ENCODE data around the gene OGFOD2.
"Not testable (repeated sequence)": the region's sequence is repeated elsewhere in the genome, so short reads cannot be mapped to it uniquely, and the experiment has no call there.

Gene OGFOD2

DNA sequence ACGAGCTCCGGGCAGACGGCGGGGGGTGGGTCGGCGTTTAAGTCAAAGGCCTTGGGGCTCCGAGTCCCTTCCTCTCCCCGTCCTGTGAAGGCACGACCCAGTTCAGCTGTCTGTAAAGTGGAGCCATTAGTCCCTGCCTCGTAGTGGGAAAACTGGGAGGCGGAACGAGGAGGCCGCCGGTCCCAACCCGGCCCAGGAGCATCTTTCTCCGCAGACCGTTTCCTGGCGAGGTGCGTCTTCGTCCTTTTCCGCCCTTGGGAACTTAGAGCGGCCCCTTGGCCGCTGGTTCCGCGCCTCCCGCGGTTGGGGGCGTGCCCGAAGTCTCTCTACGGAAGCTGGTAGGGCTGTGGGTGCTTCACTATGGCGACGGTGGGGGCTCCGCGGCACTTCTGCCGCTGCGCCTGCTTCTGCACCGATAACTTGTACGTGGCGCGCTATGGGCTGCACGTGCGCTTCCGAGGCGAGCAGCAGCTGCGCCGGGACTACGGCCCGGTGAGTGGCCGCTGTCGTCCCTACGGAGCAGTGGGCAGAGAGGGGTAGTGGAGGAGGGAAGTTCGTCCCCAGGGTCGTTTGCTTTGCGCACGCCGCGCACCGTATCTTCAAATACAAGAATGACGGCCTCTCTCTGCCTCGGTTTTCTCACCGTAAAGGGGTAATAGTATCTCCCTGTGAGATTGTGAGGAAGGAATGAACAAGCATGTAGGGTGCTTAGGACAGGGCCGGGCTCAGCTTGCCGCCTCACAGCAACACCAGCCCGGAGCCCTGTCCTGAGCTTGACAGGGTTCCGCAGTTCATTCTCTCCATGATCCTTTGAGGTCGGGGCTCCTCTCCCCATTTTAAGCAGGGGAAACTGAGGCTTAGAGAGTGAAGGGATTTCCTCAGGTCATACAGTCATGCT lies at the start of gene OGFOD2:
OGFOD2 (plus strand) TSS at position 353 of the 898 bp plus-strand sequence; CDS start at position 361, 8 bp downstream.
- DNase-seq (ENCODE audit: low spot score) = peak; percentile 97

DNA sequence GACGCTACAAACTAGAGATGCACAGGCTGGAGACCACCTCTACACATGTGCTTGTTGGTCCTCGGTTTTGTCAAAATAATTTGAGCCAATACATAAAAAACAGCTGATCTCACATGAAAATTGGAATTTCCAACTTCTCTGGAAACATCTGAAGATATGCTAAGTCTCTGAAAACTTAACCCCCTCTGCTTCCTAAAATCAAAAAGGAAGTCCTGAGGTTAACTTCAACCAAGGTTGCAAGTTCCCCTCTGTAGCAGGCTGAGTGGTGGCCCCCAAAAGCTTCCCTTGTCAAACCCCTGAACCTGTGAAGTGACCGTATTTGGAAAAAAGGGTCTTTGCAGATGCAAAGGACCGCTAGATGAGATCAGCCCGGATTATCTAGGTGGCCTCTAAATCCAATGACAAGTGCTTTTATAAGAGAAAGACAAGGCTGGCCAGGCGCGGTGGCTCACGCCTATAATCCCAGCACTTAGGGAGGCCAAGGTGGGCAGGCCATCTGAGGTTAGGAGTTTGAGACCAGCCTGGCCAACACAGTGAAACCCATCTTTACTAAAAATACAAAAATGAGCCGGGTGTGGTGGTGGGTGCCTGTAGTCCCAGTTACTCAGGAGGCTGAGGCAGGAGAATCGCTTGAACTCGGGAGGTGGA lies 47.2 kb upstream of the OGFOD2 start:
- DNase-seq (ENCODE audit: low spot score) = no peak

DNA sequence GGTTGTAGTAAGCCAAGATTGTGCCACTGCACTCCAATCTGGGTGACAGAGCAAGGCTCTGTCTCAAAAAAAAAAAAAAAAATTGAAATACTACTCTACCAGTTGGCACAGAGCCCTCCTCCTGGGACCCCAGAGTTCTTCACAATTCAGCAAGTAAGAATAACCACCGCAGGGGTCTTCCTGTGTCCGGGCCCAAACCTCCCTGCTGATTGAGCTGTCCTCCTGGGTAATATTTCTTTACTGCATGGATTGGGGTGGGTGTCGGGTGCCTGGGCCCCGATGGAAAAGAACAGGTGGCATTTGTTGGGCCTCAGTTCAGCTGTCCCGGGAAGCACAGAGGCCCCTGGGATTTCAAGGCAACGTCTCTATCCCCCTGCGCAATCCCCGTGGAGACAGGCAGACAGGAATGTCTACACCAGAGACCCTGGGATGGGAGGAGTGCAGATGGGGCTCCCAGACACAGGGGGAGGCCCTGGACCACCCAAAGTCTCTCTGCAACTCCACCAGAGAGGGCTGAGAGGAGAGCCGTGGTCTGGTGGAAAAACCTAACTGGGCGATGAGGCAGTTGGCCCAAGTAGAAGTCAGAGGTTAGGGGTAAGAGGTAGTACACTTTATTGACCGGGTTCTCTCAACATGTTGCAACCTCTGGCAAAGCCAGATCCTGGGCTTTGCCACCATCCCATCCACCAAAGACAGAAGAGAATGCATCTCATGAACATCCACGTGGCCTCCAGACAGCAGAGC lies 46.5 kb upstream of the OGFOD2 start:
- no peak for DNase-seq (ENCODE audit: low spot score)

DNA sequence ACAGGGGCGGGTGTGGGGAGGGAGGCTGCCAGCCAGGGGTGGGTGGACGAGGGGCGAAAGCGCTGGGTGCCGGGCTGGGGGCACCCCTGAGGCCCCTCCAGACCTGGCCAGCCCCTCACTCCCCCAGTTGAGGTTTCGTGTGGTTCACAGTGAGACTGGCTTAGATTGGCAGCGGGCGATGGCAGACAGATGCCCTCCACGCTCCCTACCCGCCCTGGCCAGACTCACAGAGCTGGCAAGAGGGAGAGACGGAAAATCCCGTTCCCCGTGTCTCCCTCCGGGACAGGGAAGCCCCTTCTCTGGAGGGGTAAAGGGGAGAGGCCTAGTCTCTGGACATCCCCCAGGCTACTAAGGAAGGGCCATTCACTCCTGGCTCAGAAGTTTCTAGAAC lies 45.9 kb upstream of the OGFOD2 start:
- no peak for DNase-seq (ENCODE audit: low spot score)

DNA sequence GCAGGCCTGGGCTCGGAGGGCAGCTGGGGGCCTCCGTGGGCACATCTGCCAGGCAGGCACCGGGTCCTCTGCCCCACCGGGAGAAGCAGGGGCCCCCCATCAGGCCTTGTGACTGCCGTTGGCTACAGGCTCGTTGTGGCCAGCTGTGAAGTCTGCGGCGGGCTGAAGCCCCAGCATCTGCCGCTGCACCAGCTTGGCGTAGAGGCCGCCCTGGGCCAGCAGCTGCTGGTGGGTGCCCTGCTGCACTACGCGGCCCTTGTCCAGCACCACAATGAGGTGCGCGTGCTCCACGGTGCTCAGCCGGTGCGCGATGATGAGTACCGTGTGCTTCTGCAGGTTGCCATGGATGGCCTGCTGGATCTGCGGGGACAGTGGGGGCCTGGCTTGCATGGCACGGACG lies 45.2 kb upstream of the OGFOD2 start:
- no peak for DNase-seq (ENCODE audit: low spot score)

DNA sequence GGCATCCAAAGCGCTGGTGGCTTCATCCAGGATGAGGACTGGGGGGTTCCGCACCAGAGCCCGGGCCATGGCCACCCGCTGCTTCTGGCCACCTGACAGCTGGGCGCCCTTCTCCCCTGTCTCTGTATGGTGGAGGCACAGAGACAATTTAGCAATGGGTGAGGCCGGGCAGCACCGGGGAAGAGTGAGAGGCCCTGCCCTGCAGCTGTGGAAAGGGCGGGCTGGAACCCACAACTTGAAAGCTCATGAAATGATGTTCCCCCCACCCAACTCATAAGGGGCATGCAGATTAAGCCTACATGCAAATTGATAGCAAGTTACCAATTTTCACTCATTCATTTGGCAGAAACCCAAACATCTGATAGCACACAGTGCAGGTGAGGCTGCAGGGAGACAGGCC lies 42.8 kb upstream of the OGFOD2 start:
- DNase-seq (ENCODE audit: low spot score) = no peak

DNA sequence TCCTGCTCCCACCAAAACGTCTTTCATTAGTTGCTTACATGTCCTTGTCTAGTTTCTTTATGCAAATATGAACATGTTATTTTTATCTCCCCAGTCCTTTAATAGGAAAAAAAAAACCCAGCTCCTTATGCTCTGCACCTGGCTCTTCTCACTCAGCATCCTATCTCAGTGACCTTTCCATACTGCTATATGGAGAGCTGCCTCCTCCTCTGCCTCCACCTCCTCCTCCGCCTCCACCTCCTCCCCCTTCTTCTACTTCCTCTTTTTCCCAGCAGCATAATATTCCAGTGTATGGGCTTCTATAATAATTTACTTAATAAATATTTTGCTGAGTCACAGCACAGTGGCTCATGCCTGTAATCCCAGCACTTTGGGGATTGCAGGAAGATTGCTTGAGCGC lies 40.3 kb upstream of the OGFOD2 start:
- DNase-seq (ENCODE audit: low spot score) = no peak

DNA sequence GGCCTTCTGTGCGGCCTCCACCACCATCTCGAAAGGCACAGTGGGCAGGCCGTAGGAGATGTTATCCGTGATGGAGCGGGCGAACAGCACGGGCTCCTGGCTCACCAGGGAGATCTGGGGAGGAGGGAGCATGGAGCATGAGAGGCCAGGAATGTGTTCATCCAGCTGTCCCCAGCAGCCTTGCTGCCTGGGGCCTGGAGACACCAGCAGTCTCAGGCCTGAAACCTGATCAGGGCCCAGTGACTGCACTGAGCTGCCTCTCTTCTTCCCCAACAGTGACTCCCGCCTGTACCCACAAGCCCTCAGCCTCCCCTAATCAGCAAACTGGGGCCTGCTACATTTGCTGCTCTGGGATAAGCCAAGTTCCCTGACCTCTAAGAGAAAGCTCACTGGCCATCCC lies 39.7 kb upstream of the OGFOD2 start:
- DNase-seq (ENCODE audit: low spot score) = no peak

DNA sequence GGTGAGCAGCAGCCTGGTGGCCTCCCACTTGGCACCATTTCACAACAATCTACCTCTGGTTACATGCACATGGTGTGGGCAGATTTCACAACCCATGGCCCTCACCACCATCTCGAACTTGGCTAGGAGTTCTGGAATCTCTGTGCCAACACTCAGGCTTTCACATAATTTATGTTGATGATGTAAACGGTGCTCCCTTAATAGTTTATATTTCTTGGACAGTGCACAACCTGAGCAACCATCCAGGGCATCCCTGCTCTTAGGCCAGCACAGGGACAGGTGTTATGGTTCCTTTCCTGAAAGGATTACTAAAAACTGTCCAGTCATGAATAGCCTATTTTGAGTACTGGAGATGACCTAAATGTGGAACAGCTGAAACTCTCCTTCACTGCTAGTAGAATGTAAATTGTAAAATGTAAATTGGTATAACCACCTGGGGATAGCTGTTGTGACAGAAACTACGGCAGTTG lies 37.4 kb upstream of the OGFOD2 start:
- no peak for DNase-seq (ENCODE audit: low spot score)

DNA sequence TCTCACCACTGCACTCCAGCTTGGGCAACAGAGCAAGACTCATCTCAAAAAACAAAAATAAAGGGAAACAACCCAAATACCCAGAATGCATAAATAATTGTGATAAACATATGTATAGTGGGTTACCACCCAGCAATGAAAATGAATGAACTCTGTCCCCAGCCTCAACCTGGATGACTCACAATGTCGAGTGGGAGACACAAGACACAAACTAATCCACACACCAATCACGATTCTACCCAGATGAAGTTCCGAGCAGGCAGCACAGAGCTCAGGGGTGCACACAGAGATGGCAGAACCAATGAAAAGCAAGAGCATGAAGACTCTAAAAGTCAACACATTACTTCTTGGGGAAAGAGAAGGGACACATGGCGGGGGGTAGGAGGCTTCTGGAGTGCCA lies 35.9 kb upstream of the OGFOD2 start:
- DNase-seq (ENCODE audit: low spot score) = no peak

DNA sequence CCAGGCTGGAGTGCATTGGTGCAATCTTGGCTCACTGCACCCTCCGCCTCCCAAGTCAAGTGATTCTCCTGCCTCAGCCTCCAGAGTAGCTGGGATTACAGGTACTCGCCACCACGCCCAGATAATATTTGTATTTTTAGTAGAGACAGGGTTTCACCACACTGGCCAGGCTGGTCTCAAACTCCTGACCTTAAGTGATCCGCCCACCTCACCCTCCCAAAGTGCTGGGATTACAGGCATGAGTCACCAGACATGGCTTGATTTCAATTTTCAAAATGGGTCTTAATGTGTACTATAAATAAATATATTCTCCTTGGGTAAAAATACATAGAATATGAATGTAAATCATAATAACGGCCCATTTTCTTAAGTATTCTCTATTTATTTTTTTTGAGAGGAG lies 33.7 kb upstream of the OGFOD2 start:
- DNase-seq (ENCODE audit: low spot score) = not testable (repeated sequence)

DNA sequence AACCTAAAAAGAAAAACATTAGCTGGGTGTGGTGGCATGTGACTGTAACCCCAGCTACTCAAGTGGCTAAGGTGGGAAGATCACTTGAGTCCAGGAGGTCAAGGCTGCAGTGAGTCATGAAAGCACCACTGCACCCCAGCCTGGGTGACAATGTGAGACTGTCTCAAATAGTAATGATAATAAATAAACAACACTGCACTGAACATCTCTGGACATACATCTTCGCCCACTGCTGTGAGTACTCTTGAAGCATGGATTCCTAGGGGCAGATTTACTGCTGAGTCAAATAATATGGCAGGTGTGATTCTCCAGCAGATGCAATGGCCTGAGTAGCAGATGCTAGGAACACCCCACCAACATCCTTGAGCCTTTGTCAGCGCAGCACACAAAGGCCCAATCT lies 32.4 kb upstream of the OGFOD2 start:
- DNase-seq (ENCODE audit: low spot score) = peak; percentile 54

DNA sequence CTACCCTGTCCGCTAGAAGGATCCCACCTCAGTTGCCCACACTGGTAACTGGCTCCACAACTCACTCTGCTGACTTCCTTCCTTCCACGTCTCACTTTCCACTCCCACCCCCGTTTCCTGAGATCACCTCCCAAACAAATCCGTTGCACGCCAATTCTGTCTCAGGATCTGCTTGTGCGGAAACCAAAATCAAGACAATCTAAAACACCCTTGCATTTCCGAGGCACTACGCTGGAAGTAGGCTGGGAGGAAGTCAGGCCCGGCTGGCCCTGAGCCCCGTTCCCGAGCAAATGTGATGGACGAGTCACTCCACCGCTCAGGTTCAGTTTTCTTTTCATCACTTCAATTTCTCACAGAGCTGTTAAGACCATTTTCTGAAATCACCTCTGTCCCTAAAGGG lies 31.8 kb upstream of the OGFOD2 start:
- DNase-seq (ENCODE audit: low spot score) = no peak

DNA sequence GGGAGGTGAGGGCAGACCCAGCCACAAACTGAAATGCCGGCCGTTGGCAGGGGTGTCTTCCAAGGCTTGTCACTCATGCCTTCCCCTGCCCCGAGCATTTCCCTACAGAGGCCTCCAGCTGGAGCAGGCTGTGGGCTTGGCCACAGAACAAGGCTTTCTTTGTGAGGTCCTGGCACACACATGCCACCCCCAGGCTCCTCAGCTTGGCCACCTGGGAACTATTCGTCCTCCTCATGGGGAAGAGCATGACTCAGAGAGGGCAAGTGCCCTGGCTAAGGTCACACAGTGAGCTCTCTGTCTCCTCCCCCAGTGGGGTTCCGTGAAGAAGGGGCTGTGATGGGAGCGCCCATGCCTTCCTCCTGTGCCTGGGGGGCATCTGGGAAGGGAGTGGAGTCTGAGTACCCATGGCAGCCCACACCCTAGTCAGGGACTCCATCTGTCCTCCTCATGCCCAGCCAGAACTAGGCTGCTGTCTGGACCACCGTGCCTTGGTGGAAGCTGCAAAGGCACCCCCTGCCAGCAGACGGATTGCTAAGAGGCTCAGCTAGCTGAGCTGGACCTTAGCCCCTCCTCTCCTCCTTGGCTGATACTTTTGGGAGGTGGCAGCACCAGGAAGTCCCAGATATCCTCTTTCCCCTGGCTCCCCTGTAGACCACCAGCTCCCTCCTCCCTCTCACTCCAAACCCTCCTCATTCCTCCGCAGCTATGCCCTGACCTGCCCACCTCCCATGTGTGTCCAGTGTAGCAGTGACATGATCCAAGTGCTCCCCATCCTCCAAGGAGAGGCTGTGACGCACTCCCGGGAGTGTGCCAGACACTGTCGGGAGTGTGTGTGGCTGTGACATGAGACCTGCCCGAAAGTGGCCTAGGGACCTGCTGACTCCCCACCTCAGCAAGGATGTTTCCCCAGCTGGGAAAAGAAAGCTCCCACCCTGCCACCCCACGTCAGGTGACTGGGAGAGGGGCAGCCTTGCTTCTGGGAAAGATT lies 30.1 kb upstream of the OGFOD2 start:
- peak; percentile 53 for DNase-seq (ENCODE audit: low spot score)

DNA sequence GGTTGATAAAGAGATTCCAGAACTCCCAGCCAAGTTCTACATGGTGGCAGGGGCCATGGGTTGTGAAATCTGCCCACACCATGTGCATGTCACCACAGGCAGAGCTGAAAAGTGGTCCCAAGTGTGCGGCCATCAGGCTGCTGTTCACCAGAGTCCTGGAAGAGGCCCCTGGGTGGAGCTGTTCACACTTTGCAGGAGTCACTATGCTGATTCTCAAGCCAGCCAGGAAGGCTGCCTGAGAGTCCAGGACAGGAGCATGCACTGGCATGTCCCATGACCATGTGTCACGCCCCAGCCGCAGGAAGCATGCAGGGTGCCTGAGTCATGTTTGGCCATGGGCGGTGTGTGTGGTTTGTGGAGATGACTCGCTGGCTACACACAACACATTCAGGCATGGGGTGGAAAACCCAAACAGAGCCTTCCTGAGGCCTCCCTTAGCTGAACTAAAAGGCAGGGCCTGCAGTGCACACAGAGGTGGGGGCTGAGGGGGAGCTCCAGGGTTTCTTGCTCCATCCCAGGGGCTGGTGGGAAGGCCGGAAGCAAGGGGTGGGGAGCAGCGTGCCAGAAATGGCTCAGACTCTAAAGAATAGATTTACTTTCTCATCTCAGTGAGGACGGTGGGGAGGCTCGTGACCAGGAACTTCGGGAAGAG lies 28.2 kb upstream of the OGFOD2 start:
- peak; percentile 94 for DNase-seq (ENCODE audit: low spot score)

DNA sequence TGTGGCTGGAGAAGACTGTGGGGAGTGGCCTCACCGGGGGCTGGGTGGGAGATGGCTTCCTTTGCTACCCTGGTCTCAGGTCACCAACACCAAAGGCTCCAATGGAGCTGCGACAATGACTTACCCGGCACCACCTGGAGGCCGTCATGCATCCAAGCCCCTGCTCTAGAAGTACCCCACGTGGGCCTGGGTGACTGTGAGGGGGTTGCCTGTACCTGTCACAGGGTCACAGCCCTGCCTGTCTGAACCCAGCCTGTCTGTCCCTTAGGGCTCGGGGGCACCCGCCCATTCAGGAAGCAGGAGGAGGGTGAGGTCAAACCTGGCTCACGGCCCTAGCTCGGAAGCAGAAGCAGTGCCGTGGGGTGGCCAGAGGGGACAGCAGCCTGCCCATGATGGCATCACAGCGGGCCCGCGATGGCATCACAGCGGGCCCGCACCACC lies 27.7 kb upstream of the OGFOD2 start:
- DNase-seq (ENCODE audit: low spot score) = no peak

DNA sequence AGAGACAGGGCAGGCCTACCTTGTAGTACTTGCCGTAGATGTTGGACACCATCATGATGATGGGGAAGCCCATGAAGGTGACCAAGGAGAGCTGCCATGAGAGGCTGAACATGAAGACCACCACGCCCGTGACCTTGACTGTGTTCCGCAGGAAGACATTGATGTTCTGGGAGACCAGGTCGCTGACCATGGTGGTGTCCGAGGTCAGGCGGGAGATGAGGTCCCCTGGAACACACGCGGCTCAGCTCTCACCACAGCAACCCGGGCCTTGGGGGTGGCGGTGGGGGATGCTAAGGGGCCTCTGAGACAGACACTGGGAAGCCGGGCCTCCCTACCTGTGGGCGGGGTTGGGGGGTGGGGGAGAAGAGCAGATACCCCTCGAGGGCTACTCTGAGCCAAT lies 26.4 kb upstream of the OGFOD2 start:
- DNase-seq (ENCODE audit: low spot score) = no peak

DNA sequence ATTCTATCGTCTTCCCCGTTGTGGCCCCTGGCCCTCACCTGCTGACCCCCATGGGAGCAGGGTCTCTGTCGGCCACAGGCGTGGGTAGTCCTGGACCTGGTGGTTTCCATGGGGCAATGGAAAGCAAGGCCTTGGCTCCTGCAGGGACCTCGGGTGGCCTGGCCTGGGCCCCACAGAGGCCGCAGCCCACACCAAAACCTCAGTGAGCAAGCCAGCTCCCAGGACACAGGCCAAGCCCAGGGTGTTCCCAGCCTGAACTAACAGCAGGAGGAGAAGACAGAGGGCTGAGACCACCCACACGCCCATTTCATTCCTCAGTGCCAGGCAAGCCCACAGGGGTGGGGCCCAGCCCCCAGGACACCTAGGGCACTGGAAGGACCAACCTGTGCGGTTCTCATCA lies 25.6 kb upstream of the OGFOD2 start:
- no peak for DNase-seq (ENCODE audit: low spot score)

DNA sequence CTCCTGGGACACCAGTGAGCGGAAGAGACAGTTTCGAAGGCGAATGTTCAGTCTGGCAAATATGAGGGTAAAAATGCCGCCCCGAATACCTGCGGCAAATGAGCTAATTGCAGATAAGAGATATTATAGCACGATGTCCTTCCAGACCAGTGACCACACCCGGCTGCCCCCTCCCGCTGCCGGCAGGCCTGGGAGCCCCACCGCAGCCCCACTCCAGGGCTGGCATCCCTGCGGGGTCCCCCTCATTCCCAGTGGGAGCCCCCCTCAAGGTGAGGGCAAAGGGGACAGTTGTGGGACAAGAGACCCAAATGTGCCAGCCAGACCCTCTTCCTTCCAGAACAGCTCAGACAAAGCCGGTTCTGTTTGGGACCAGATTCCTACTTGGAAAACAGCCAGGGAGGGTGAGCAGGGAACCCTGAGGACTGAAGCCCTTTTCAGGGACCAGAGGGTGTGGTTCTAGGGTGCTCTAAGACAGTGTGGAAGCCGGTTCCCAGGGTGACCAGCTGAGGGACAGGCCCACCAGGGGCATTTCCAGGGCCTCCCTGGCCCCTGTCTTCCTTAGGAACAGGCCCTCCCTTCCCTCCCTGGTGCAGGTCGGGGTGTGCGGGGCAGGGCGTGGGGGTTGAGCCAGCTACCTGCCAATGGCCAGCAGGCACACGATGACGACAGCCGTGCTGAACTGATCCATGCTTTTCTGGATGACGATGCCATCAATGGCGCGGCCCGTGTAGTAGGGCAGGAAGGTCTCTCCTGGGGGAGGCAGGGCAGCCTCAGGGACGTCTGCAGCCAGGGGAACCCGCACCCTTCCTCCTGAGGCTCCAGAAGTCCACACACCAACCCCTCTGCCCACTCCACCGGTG lies 25.0 kb upstream of the OGFOD2 start:
- no peak for DNase-seq (ENCODE audit: low spot score)

DNA sequence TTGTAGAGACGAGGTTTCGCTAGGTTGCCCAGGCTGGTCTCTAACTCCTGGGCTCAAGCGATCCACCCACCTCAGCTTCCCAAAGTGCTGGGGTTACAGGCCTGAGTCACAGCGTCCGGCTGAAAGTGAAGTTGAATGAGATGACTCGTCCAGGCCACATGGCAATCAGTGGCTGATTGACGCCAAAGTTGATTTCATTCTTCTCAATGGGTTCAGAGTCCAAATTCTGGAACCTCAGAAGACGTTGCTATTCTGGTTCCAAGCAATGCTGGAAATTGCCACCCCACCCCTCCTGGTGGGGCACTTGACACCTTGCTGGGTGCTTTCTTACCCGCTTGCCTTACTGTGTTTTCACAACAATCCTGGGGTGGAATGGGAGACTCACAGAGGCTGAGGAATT lies 23.6 kb upstream of the OGFOD2 start:
- peak; percentile 85 for DNase-seq (ENCODE audit: low spot score)
